Osteoblast (primary cell): ENCODE results near the gene ZNF785. TPM values are rescaled to one million over a fixed set of nuclear protein-coding genes. Genes with fewer than 3 reads are reported as not detected.

ENCODE experiments used
- DNase-seq: peaks from one replicate; pipeline ENCODE4 v3.0.0; 2011; ENCODE audit warnings: low spot score, mixed read lengths; ENCODE audit not compliant: insufficient read length; ENCODE audit errors: missing footprints
- H2AFZ ChIP-seq: 2 replicates; pipeline ENCODE4 v1.6.0; 2011; ENCODE audit warnings: mild to moderate bottlenecking, low read length
- H3K27ac ChIP-seq: 2 replicates; pipeline ENCODE4 v1.5.1; 2011; ENCODE audit warnings: mild to moderate bottlenecking, low read depth, low read length, moderate library complexity
- H3K27me3 ChIP-seq: 2 replicates; pipeline ENCODE4 v1.6.0; 2012; ENCODE audit warnings: mild to moderate bottlenecking, control low read depth, inconsistent platforms, low read length, moderate library complexity; ENCODE audit not compliant: insufficient read depth
- H3K36me3 ChIP-seq: 2 replicates; pipeline ENCODE4 v1.5.1; 2011; ENCODE audit warnings: mild to moderate bottlenecking, low read length, control low read depth, moderate library complexity; ENCODE audit not compliant: insufficient read depth
- H3K4me1 ChIP-seq: 2 replicates; pipeline ENCODE4 v1.5.1; 2011; ENCODE audit warnings: mild to moderate bottlenecking, low read length, control low read depth, moderate library complexity; ENCODE audit not compliant: insufficient read depth
- H3K4me2 ChIP-seq: 2 replicates; pipeline ENCODE4 v1.6.0; 2011; ENCODE audit warnings: mild to moderate bottlenecking, low read length; ENCODE audit not compliant: insufficient read depth
- H3K4me3 ChIP-seq: fragments of 200-600 bp; sonication (generic); 3 replicates; pipeline ENCODE4 v1.5.1; 2012; ENCODE audit warnings: mild to moderate bottlenecking, low read length, inconsistent platforms; ENCODE audit not compliant: insufficient read depth
- H3K79me2 ChIP-seq: 2 replicates; pipeline ENCODE4 v1.6.0; 2012; ENCODE audit warnings: mild to moderate bottlenecking, low read length, control low read depth, inconsistent platforms; ENCODE audit not compliant: insufficient read depth
- H3K9me3 ChIP-seq: 2 replicates; pipeline ENCODE4 v1.5.1; 2011; ENCODE audit warnings: low read depth, low read length, control low read depth
- H4K20me1 ChIP-seq: 2 replicates; pipeline ENCODE4 v1.6.0; 2012; ENCODE audit warnings: mild to moderate bottlenecking, low read length, control low read depth; ENCODE audit not compliant: insufficient read depth
- total RNA-seq: library from RNA; depleted of rRNA; stranded (reverse); fragments of >200 nt; gene quantifications from 2 replicates; pipeline ENCODE4 v1.2.3, GENCODE V29; 2012
- TF ChIP-seq, protein P1 (sequence below): IDR thresholded peaks from 2 replicates; pipeline ENCODE4 v1.5.1; 2011; ENCODE audit warnings: mild to moderate bottlenecking, low read depth, low read length, moderate library complexity; ENCODE audit errors: extremely low read depth

Gene ZNF785
- total RNA-seq, 1 donor: 13.4 TPM

DNA sequence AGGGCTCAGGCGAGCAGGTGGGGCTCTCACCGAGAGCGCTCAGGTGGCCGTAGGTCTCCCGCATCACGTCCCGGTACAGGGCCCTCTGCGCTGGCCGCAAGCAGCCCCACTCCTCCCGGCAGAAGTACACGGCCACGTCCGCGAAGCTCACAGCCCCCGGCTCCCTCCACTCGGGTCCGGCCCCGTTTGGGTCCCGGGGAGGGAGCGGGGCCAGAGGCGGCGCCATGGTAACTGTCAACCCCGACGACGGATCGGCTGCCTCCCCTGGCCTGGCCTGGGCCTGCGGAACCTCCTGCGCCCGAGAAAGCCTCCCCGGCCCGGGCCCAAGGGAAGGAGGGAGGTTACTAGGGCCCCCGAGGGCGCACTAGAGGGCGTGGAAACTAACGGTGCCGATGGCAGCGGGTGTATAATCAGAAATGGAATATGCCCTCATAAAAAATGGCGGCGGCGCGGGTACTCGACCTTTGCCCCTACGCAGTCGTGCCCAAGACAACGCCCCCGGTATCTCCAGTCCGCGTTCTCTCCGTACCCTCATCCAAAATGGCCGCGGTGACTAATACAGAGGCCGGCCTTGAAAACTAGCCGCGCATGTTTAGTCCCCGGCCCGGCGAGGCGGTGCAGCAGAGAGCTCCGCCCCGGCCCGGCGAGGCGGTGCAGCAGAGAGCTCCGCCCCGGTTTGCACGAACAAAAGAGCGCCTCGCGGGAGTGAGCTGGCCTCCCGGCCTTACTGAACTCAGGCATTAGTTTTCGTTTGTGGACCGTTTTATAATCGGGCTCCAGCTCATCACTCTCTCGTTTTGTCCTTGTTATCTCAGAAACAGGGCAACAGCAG, 27.3 kb downstream of the ZNF785 start, which contains the start of gene ZNF764:
TSS of gene ZNF764 (minus strand) at position 418 of the 832 bp plus-strand sequence. CDS start at position 226, 192 bp downstream.
- Histone ChIP-seq H3K4me2 (peak within 1 kb of the TSS; percentile 77), H3K27me3 (no peaks in the 10 kb centered on the region), H2AFZ (peak within 1 kb of the TSS; percentile 88), H3K4me3 (peak within 1 kb of the TSS; percentile 93), H3K4me1 (no peaks in the 10 kb centered on the region), H3K9me3 (no peaks in the 10 kb centered on the region), H3K36me3 (peaks cover 16% of the 10 kb centered on the region), H3K79me2 (peaks cover 17% of the 10 kb centered on the region), H4K20me1 (no peaks in the 10 kb centered on the region), H3K27ac (peak within 1 kb of the TSS; percentile 85)
- DNase-seq: peak; percentile 99
- TF ChIP-seq, protein P1, sequence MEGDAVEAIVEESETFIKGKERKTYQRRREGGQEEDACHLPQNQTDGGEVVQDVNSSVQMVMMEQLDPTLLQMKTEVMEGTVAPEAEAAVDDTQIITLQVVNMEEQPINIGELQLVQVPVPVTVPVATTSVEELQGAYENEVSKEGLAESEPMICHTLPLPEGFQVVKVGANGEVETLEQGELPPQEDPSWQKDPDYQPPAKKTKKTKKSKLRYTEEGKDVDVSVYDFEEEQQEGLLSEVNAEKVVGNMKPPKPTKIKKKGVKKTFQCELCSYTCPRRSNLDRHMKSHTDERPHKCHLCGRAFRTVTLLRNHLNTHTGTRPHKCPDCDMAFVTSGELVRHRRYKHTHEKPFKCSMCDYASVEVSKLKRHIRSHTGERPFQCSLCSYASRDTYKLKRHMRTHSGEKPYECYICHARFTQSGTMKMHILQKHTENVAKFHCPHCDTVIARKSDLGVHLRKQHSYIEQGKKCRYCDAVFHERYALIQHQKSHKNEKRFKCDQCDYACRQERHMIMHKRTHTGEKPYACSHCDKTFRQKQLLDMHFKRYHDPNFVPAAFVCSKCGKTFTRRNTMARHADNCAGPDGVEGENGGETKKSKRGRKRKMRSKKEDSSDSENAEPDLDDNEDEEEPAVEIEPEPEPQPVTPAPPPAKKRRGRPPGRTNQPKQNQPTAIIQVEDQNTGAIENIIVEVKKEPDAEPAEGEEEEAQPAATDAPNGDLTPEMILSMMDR: no peak

- Histone ChIP-seq H3K27me3 (no peaks in the 10 kb centered on the region), H3K4me1 (no peaks in the 10 kb centered on the region), H3K36me3 (peaks cover 16% of the 10 kb centered on the region), H3K4me2 (peak overlapping the region; percentile 77), H3K9me3 (no peaks in the 10 kb centered on the region), H4K20me1 (no peaks in the 10 kb centered on the region), H3K4me3 (peak overlapping the region; percentile 93), H2AFZ (peak overlapping the region; percentile 88), H3K79me2 (peaks cover 17% of the 10 kb centered on the region), H3K27ac (peak overlapping the region; percentile 85)
- TF ChIP-seq, protein P1: no peak
- DNase-seq: peak; percentile 89
Observed at GRCh38 chr16:30557707-30557956, 27.9 kb downstream of the ZNF785 start.

DNA sequence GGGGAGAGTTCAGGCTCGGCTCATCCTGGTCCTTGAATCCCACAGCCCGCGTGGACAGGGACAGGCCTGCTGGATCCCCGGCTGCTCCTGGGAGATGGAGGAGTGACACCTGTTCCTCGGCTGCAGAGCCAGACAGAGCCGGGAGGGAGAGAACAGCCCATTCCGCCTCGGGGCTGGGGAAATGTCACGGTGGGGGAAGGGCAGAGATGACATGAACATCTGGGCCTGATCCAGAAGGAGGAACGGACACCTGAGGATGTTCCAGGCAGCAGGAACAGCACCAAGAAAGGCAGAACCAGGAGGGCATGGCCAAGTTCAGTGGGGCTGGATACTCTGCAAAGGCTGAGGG, 29.4 kb downstream of the ZNF785 start:
- H3K36me3 ChIP-seq: peaks cover 16% of the 10 kb centered on the region
- no peaks in the 10 kb centered on the region for H3K4me1 ChIP-seq
- H3K79me2 ChIP-seq: peaks cover 17% of the 10 kb centered on the region
- H3K4me3 ChIP-seq: no peak overlapping the region
- H3K27ac ChIP-seq: no peak overlapping the region
- TF ChIP-seq, protein P1: no peak
- H2AFZ ChIP-seq: no peak overlapping the region
- H3K9me3 ChIP-seq: no peaks in the 10 kb centered on the region
- H3K27me3 ChIP-seq: no peaks in the 10 kb centered on the region
- no peak overlapping the region for H3K4me2 ChIP-seq
- DNase-seq: no peak
- H4K20me1 ChIP-seq: no peaks in the 10 kb centered on the region

- Histone ChIP-seq H3K79me2 (peaks cover 17% of the 10 kb centered on the region), H3K27ac (no peak overlapping the region), H3K4me3 (no peak overlapping the region), H3K27me3 (no peaks in the 10 kb centered on the region), H3K9me3 (no peaks in the 10 kb centered on the region), H4K20me1 (no peaks in the 10 kb centered on the region), H2AFZ (no peak overlapping the region), H3K4me1 (no peaks in the 10 kb centered on the region), H3K36me3 (peaks cover 16% of the 10 kb centered on the region), H3K4me2 (no peak overlapping the region)
- TF ChIP-seq, protein P1: no peak
- DNase-seq: no peak
Observed at GRCh38 chr16:30555315-30556124, 30.0 kb downstream of the ZNF785 start.
